H9 (cell line): Measurements from ENCODE around the gene HOXC12. TPM values are rescaled to one million over a fixed set of nuclear protein-coding genes. Genes with fewer than 3 reads are reported as not detected.

ENCODE experiments used
- DNase-seq: peaks from one replicate; pipeline ENCODE4 v3.0.0-alpha.2; 2017
- H2AFZ ChIP-seq: one replicate; pipeline ENCODE4 v1.6.1; 2013; ENCODE audit warnings: mild to moderate bottlenecking, low read length, control low read depth, moderate library complexity
- H2AK5ac ChIP-seq: 2 replicates; pipeline ENCODE4 v1.6.1; 2013; ENCODE audit warnings: low read length, control low read depth, mixed read lengths; ENCODE audit not compliant: insufficient read length
- H2BK120ac ChIP-seq: one replicate; pipeline ENCODE4 v1.6.1; 2013; ENCODE audit warnings: low read depth, mild to moderate bottlenecking, low read length, control low read depth, inconsistent platforms; ENCODE audit not compliant: poor library complexity, severe bottlenecking
- H2BK12ac ChIP-seq: 2 replicates; pipeline ENCODE4 v1.6.1; 2013; ENCODE audit warnings: low read length, control low read depth, mixed read lengths, low read depth; ENCODE audit not compliant: insufficient read length
- H2BK15ac ChIP-seq: 2 replicates; pipeline ENCODE4 v1.6.1; 2013; ENCODE audit warnings: low read depth, low read length, control low read depth
- H2BK20ac ChIP-seq: one replicate; pipeline ENCODE4 v1.6.1; 2013; ENCODE audit warnings: low read depth, mild to moderate bottlenecking, low read length, control low read depth, inconsistent platforms; ENCODE audit not compliant: poor library complexity, severe bottlenecking
- H2BK5ac ChIP-seq: 2 replicates; pipeline ENCODE4 v1.6.1; 2013; ENCODE audit warnings: low read length, control low read depth, mixed read lengths; ENCODE audit not compliant: insufficient read length
- H3K14ac ChIP-seq: 2 replicates; pipeline ENCODE4 v1.6.1; 2013; ENCODE audit warnings: low read length, control low read depth; ENCODE audit not compliant: insufficient read depth
- H3K18ac ChIP-seq: 2 replicates; pipeline ENCODE4 v1.6.1; 2013; ENCODE audit warnings: low read depth, mild to moderate bottlenecking, mixed read lengths, low read length, control low read depth; ENCODE audit not compliant: insufficient read length
- H3K23ac ChIP-seq: 2 replicates; pipeline ENCODE4 v1.6.1; 2013; ENCODE audit warnings: low read length, control low read depth, mixed read lengths, low read depth; ENCODE audit not compliant: insufficient read length
- H3K23me2 ChIP-seq: 2 replicates; pipeline ENCODE4 v1.6.1; 2013; ENCODE audit warnings: low read depth, mild to moderate bottlenecking, mixed read lengths, low read length, control low read depth; ENCODE audit not compliant: insufficient read length, poor library complexity, severe bottlenecking
- H3K27ac ChIP-seq: 2 replicates; pipeline ENCODE4 v1.5.1; 2013; ENCODE audit warnings: low read length, control low read depth, mixed read lengths, low read depth; ENCODE audit not compliant: insufficient read length
- H3K27me3 ChIP-seq: 2 replicates; pipeline ENCODE4 v1.6.1; 2013; ENCODE audit warnings: low read length, control low read depth, inconsistent platforms; ENCODE audit not compliant: insufficient read depth
- H3K4ac ChIP-seq: 2 replicates; pipeline ENCODE4 v1.6.1; 2013; ENCODE audit warnings: low read depth, mild to moderate bottlenecking, control low read depth, inconsistent platforms, low read length, moderate library complexity
- H3K4me1 ChIP-seq: 2 replicates; pipeline ENCODE4 v1.6.1; 2013; ENCODE audit warnings: low read length, control low read depth, inconsistent platforms; ENCODE audit not compliant: insufficient read depth
- H3K4me2 ChIP-seq: 2 replicates; pipeline ENCODE4 v1.6.1; 2013; ENCODE audit warnings: low read length, control low read depth, mixed read lengths; ENCODE audit not compliant: insufficient read length, insufficient read depth
- H3K56ac ChIP-seq: 2 replicates; pipeline ENCODE4 v1.6.1; 2013; ENCODE audit warnings: low read depth, mild to moderate bottlenecking, mixed read lengths, low read length, control low read depth; ENCODE audit not compliant: insufficient read length
- H3K79me1 ChIP-seq: 2 replicates; pipeline ENCODE4 v1.6.1; 2013; ENCODE audit warnings: low read depth, mild to moderate bottlenecking, moderate library complexity, low read length, control low read depth, inconsistent platforms; ENCODE audit not compliant: insufficient read depth, poor library complexity, severe bottlenecking
- H3K79me2 ChIP-seq: 2 replicates; pipeline ENCODE4 v1.6.1; 2013; ENCODE audit warnings: low read length, control low read depth, inconsistent platforms; ENCODE audit not compliant: insufficient read depth
- H3K9ac ChIP-seq: 2 replicates; pipeline ENCODE4 v1.6.1; 2013; ENCODE audit warnings: low read length, control low read depth, mixed read lengths; ENCODE audit not compliant: insufficient read length; ENCODE audit errors: extremely low read depth
- H3K9me3 ChIP-seq: one replicate; pipeline ENCODE4 v1.6.1; 2013; ENCODE audit warnings: low read depth, low read length, inconsistent platforms; ENCODE audit not compliant: control insufficient read depth
- H3T11ph ChIP-seq: one replicate; pipeline ENCODE4 v1.6.1; 2013; ENCODE audit warnings: mild to moderate bottlenecking, low read length, control low read depth, inconsistent platforms
- H4K20me1 ChIP-seq: one replicate; pipeline ENCODE4 v1.6.1; 2013; ENCODE audit not compliant: control insufficient read depth, insufficient read length, insufficient read depth
- H4K5ac ChIP-seq: 2 replicates; pipeline ENCODE4 v1.6.1; 2013; ENCODE audit warnings: low read depth, mild to moderate bottlenecking, mixed read lengths, low read length, control low read depth; ENCODE audit not compliant: insufficient read length
- H4K8ac ChIP-seq: replicated peaks from 2 replicates; pipeline ENCODE4 v1.6.1; 2013; ENCODE audit warnings: low read length, control low read depth, mixed read lengths, low read depth; ENCODE audit not compliant: insufficient read length
- H4K91ac ChIP-seq: 2 replicates; pipeline ENCODE4 v1.6.1; 2013; ENCODE audit warnings: low read depth, mild to moderate bottlenecking, moderate library complexity, mixed read lengths, low read length, control low read depth; ENCODE audit not compliant: insufficient read length
- H3K27ac Mint-ChIP-seq, 3 experiments: 2 replicates in 2 of 3; 3 replicates in 1 of 3; pipeline ENCODE4 v1.8.0; 2020 to 2021; ENCODE audit warnings: mixed read lengths in 3 of 3, mild to moderate bottlenecking in 1 of 3, moderate library complexity in 1 of 3
- H3K27me3 Mint-ChIP-seq: 2 replicates; pipeline ENCODE4 v1.8.0; 2021; ENCODE audit warnings: low read depth, mild to moderate bottlenecking, moderate library complexity, mixed read lengths
- H3K36me3 Mint-ChIP-seq, 3 experiments: 2 replicates in 2 of 3; 3 replicates in 1 of 3; pipeline ENCODE4 v1.8.0; 2020 to 2021; ENCODE audit warnings: low read depth in 3 of 3, mixed read lengths in 3 of 3; ENCODE audit not compliant: insufficient read depth in 1 of 3
- H3K4me1 Mint-ChIP-seq, 2 experiments: 2 replicates each; pipeline ENCODE4 v1.8.0; 2020; ENCODE audit warnings: mixed read lengths in 2 of 2
- H3K4me3 Mint-ChIP-seq, 2 experiments: 2 replicates in 1 of 2; 3 replicates in 1 of 2; pipeline ENCODE4 v1.8.0; 2020 to 2021; ENCODE audit warnings: mild to moderate bottlenecking in 2 of 2, mixed read lengths in 2 of 2, moderate library complexity in 1 of 2
- H3K9me3 Mint-ChIP-seq, 2 experiments: 2 replicates in 1 of 2; 3 replicates in 1 of 2; pipeline ENCODE4 v1.8.0; 2020; ENCODE audit warnings: mild to moderate bottlenecking in 2 of 2, mixed read lengths in 2 of 2, moderate library complexity in 1 of 2
- CTCF ChIP-seq: fragments of 200-600 bp; sonication (generic); conservative IDR thresholded peaks from 3 replicates; pipeline ENCODE4 v1.8.0; 2021; ENCODE audit warnings: antibody characterized with exemption, mild to moderate bottlenecking
- WGBS: extraction: QIAGEN DNeasy Blood & Tissue Kit; methylation state at CpG from one replicate; pipeline ENCODE4 v1.1.7; 2013; ENCODE audit warnings: missing lambda C conversion rate, low lambda C conversion rate, mixed read lengths; ENCODE audit not compliant: insufficient read length; ENCODE audit errors: extremely low coverage; 5-methylcytosine and 5-hydroxymethylcytosine counted together
- total RNA-seq: library from RNA; stranded (reverse); gene quantifications from 2 replicates; pipeline ENCODE4 v1.2.1, GENCODE V29; 2021

HOXC12 gene
- total RNA-seq, 1 experiment from 2014 or later, result not detected

- Histone ChIP-seq H3K4ac (no peak overlapping the region), H3K23ac (no peak overlapping the region), H3K4me2 (no peak overlapping the region), H2BK12ac (no peak overlapping the region), H3K9me3 (no peaks in the 10 kb centered on the region), H3K79me1 (no peaks in the 10 kb centered on the region), H2AFZ (no peak overlapping the region), H3K56ac (no peak overlapping the region), H3K79me2 (no peaks in the 10 kb centered on the region), H4K5ac (no peak overlapping the region), H3K9ac (no peak overlapping the region), H2BK15ac (no peak overlapping the region), H2BK20ac (no peak overlapping the region), H2BK5ac (no peak overlapping the region), H4K8ac (no peak overlapping the region), H3T11ph (no peak overlapping the region), H3K27me3 (peaks cover 96% of the 10 kb centered on the region), H3K14ac (no peak overlapping the region), H2BK120ac (no peak overlapping the region), H3K18ac (no peak overlapping the region), H3K23me2 (no peaks in the 10 kb centered on the region), H3K4me1 (no peaks in the 10 kb centered on the region), H4K20me1 (no peaks in the 10 kb centered on the region), H3K27ac (no peak overlapping the region), H2AK5ac (no peak overlapping the region), H4K91ac (no peak overlapping the region)
- Mint-ChIP-seq H3K9me3 (peaks cover 4 to 8% of the 10 kb centered on the region in 2 experiments; a peak in 3 of 5 replicates), H3K4me1 (peaks cover 7 to 32% of the 10 kb centered on the region in 2 experiments), H3K36me3 (no peaks in the 10 kb centered on the region), H3K4me3 (no peak overlapping the region), H3K27ac (no peak overlapping the region; a peak in 1 of 7 replicates), H3K27me3 (peaks cover 100% of the 10 kb centered on the region)
- no CpG with 5 or more reads among the region's 22 CpGs for WGBS
- no peak for DNase-seq
- no peak for TF ChIP-seq CTCF
Observed at GRCh38 chr12:54006559-54007220, 52.0 kb downstream of the HOXC12 start.
